ENCODE results near the gene LRRC52.

- TF ChIP-seq CTCF (IDR thresholded peaks at IDR 0.05) (no peak), EP300 (IDR thresholded peaks at IDR 0.05) (no peak)
Measured at GRCh38 chr1:165539908-165540307, 3.9 kb upstream of the LRRC52 start.

All from gastroesophageal sphincter (tissue), 3 donors.